ENCODE data around the gene TECPR1.

GRCh38 chr7:98194186-98194585, 57.8 kb downstream of the TECPR1 start:
- TF ChIP-seq, protein P1, sequence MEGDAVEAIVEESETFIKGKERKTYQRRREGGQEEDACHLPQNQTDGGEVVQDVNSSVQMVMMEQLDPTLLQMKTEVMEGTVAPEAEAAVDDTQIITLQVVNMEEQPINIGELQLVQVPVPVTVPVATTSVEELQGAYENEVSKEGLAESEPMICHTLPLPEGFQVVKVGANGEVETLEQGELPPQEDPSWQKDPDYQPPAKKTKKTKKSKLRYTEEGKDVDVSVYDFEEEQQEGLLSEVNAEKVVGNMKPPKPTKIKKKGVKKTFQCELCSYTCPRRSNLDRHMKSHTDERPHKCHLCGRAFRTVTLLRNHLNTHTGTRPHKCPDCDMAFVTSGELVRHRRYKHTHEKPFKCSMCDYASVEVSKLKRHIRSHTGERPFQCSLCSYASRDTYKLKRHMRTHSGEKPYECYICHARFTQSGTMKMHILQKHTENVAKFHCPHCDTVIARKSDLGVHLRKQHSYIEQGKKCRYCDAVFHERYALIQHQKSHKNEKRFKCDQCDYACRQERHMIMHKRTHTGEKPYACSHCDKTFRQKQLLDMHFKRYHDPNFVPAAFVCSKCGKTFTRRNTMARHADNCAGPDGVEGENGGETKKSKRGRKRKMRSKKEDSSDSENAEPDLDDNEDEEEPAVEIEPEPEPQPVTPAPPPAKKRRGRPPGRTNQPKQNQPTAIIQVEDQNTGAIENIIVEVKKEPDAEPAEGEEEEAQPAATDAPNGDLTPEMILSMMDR (conservative IDR thresholded peaks at IDR 0.05; ENCODE audit: low read depth in 2 of 2) = no peak
- TF ChIP-seq POLR2AphosphoS5 (IDR thresholded peaks at IDR 0.05; ENCODE audit: low read depth) (no peak), EZH2phosphoT487 (IDR thresholded peaks at IDR 0.05; ENCODE audit: unreplicated experiment) (no peak), CREB1 (CRISPR knock-in tag; IDR thresholded peaks at IDR 0.05; ENCODE audit: low read depth) (no peak)
- TF ChIP-seq, protein P2, sequence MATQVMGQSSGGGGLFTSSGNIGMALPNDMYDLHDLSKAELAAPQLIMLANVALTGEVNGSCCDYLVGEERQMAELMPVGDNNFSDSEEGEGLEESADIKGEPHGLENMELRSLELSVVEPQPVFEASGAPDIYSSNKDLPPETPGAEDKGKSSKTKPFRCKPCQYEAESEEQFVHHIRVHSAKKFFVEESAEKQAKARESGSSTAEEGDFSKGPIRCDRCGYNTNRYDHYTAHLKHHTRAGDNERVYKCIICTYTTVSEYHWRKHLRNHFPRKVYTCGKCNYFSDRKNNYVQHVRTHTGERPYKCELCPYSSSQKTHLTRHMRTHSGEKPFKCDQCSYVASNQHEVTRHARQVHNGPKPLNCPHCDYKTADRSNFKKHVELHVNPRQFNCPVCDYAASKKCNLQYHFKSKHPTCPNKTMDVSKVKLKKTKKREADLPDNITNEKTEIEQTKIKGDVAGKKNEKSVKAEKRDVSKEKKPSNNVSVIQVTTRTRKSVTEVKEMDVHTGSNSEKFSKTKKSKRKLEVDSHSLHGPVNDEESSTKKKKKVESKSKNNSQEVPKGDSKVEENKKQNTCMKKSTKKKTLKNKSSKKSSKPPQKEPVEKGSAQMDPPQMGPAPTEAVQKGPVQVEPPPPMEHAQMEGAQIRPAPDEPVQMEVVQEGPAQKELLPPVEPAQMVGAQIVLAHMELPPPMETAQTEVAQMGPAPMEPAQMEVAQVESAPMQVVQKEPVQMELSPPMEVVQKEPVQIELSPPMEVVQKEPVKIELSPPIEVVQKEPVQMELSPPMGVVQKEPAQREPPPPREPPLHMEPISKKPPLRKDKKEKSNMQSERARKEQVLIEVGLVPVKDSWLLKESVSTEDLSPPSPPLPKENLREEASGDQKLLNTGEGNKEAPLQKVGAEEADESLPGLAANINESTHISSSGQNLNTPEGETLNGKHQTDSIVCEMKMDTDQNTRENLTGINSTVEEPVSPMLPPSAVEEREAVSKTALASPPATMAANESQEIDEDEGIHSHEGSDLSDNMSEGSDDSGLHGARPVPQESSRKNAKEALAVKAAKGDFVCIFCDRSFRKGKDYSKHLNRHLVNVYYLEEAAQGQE (IDR thresholded peaks at IDR 0.05; ENCODE audit: unreplicated experiment) = no peak

Data from GM23338 (cell line).